ENCODE data around the gene IFNA13.

GRCh38 chr9:21322911-21323461 is 44.9 kb downstream of the IFNA13 start:
- TF ChIP-seq CTCF (IDR thresholded peaks at IDR 0.05; ENCODE audit: low read length): no peak
- TF ChIP-seq EZH2phosphoT487 (IDR thresholded peaks at IDR 0.05; ENCODE audit: low read length): no peak

Data from MM.1S (cell line).